HFFc6 (cell line): ENCODE results near the gene IL4I1. TPM values are rescaled to one million over a fixed set of nuclear protein-coding genes. Genes with fewer than 3 reads are reported as not detected.
A peak's percentile ranks its signal among the peaks of the same experiment; 100 is the strongest.

Experiments used
- DNase-seq: peaks from one replicate; pipeline ENCODE4 v3.0.0-alpha.2; 2018
- H3K27ac Mint-ChIP-seq: 2 replicates; pipeline ENCODE4 v1.8.0; 2020; ENCODE audit warnings: mild to moderate bottlenecking, mixed read lengths
- H3K27me3 Mint-ChIP-seq: 2 replicates; pipeline ENCODE4 v1.8.0; 2021; ENCODE audit warnings: mild to moderate bottlenecking, moderate library complexity, mixed read lengths; ENCODE audit not compliant: insufficient read depth
- H3K36me3 Mint-ChIP-seq: 2 replicates; pipeline ENCODE4 v1.8.0; 2021; ENCODE audit warnings: low read depth, mixed read lengths
- H3K4me1 Mint-ChIP-seq: 2 replicates; pipeline ENCODE4 v1.8.0; 2020; ENCODE audit warnings: low read depth, mixed read lengths
- H3K4me3 Mint-ChIP-seq: 2 replicates; pipeline ENCODE4 v1.8.0; 2020; ENCODE audit warnings: mild to moderate bottlenecking, moderate library complexity, mixed read lengths
- H3K9me3 Mint-ChIP-seq: 2 replicates; pipeline ENCODE4 v1.8.0; 2020; ENCODE audit warnings: mild to moderate bottlenecking, mixed read lengths
- total RNA-seq, 6 experiments: library from RNA; stranded (reverse); fragmentation: NEBNext Ultra II Directional; extraction: Animal tissue kit (Norgen Biotek cat#: 25700); gene quantifications; 2 replicates in 1 of 6; 3 replicates in 5 of 6; pipeline ENCODE4 v1.2.3, GENCODE V29; 2021
- TF ChIP-seq, protein P1 (sequence below): fragments of 200-600 bp; sonication (generic); IDR thresholded peaks from 2 replicates; pipeline ENCODE4 v1.5.0; 2021; ENCODE audit warnings: antibody characterized with exemption, mild to moderate bottlenecking

Gene IL4I1
- total RNA-seq, 6 experiments from 2014 or later: 0.24 to 0.48 (median 0.41) TPM; not detected in 1

DNA sequence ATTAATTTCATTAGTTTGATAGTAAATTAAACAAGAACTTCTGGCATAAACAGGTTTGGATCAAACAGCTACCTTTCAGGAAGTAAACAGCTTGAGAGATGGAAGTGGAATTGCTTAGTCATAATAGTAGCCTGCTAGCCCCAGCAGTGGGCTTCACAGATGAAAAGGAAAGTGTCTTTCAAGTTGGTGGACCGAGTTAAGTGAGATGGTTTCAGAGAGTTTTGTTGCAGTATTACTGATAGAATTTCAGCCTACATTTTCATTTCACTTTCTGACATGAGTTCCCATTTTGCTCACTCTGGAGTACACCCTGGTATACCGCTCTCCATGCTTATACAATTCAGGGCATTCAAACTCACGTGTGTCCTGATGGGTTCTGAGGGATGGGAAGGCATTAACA, 47.7 kb downstream of the IL4I1 start:
- peaks cover 47% of the 10 kb centered on the region for H3K4me1 Mint-ChIP-seq
- H3K4me3 Mint-ChIP-seq: peak overlapping the region; percentile 28
- TF ChIP-seq, protein P1, sequence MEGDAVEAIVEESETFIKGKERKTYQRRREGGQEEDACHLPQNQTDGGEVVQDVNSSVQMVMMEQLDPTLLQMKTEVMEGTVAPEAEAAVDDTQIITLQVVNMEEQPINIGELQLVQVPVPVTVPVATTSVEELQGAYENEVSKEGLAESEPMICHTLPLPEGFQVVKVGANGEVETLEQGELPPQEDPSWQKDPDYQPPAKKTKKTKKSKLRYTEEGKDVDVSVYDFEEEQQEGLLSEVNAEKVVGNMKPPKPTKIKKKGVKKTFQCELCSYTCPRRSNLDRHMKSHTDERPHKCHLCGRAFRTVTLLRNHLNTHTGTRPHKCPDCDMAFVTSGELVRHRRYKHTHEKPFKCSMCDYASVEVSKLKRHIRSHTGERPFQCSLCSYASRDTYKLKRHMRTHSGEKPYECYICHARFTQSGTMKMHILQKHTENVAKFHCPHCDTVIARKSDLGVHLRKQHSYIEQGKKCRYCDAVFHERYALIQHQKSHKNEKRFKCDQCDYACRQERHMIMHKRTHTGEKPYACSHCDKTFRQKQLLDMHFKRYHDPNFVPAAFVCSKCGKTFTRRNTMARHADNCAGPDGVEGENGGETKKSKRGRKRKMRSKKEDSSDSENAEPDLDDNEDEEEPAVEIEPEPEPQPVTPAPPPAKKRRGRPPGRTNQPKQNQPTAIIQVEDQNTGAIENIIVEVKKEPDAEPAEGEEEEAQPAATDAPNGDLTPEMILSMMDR: no peak
- peaks cover 19% of the 10 kb centered on the region for H3K36me3 Mint-ChIP-seq
- no peak for DNase-seq
- H3K9me3 Mint-ChIP-seq: peaks cover 11% of the 10 kb centered on the region
- H3K27me3 Mint-ChIP-seq: peaks cover 8% of the 10 kb centered on the region
- peak overlapping the region; percentile 87 for H3K27ac Mint-ChIP-seq

DNA sequence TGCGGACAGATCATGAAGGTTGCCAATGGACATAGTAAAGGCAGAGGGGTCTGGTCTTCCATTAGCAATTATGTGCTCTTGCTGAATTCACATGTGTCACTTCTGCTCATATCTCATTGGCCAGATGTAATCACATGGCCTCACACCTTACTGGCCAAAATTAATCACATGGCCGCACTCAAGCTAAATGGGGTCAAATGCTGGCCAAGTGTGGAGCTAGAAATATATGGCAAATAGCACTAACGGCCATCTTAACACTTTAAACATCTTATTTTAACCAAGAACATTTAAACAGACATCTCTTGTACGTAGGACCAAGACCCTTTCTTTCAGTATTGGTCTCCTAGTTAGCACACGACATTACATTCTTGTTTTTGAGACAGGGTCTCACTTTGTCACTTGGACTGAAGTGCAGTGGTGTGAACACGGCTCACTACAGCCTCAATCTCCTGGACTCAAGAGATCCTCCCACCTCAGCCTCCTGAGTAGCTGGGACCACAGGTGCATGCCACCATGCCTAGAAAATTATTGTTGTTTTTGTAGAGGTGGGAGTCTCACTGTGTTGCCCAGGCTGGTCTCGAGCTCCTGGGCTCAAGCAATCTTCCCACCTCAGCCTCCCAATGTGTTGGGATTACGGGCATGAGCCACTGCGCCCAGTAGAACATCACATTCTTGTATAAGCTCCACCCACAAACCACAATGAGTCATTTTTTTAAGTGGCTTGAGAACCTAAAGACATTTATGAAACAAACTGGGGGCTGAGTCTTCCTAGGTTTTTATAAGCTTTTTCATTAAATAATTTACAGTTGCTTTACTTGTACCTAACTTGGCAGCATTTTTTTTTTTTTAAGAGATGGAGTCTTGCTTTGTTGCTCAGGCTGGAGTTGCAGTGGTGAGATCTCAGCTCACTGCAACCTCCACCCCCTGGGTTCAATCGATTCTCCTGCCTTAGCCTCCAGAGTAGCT, 48.7 kb downstream of the IL4I1 start:
- Mint-ChIP-seq H3K9me3 (peaks cover 11% of the 10 kb centered on the region), H3K4me1 (peaks cover 39% of the 10 kb centered on the region), H3K4me3 (peak overlapping the region; percentile 56), H3K27me3 (peaks cover 4% of the 10 kb centered on the region), H3K27ac (peak overlapping the region; percentile 87), H3K36me3 (peaks cover 19% of the 10 kb centered on the region)
- TF ChIP-seq, protein P1: no peak
- peak; percentile 90 for DNase-seq

DNA sequence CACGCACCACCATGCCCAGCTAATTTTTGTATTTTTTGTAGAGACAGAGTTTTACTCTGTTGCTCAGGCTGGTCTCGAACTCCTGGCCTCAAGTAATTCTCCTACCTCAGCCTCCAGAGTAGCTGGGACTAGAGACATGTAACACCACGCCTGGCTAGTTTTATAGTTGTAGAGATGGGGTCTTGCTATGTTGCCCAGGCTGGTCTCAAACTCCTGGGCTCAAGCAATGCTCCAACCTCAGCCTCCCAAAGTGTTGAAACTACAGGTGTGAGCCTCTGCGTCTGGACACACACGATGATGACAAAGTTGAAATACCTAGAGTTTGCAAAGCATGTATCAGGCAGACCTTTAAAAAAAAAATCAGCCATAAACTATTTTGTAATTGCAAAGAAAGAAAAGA, 50.3 kb downstream of the IL4I1 start:
- DNase-seq: no peak
- no peak overlapping the region for H3K27ac Mint-ChIP-seq
- peaks cover 1% of the 10 kb centered on the region; the same call in 1 of the 2 replicates for H3K27me3 Mint-ChIP-seq
- no peak overlapping the region for H3K4me3 Mint-ChIP-seq
- H3K9me3 Mint-ChIP-seq: peaks cover 11% of the 10 kb centered on the region
- H3K4me1 Mint-ChIP-seq: peaks cover 28% of the 10 kb centered on the region
- TF ChIP-seq, protein P1: no peak
- peaks cover 13% of the 10 kb centered on the region for H3K36me3 Mint-ChIP-seq

DNA sequence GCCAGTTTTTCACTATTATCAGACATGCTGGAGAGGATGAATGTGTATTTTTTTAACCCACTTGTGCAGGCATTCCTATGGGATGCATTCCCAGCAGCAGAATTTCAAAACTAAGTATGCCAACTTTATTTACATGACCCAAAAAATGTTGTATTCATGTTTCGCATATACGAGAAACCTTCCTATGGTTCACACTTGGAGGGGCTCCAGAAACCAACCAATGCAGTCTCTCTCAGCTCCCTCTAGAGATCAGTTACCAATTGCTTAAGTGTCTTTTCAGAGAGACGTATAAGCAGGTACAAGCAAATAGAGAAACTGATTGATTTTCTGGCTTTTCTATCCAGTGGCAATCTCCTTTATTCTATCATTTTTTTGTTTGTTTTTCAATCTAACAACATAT, 51.3 kb downstream of the IL4I1 start:
- no peak for DNase-seq
- peaks cover 1% of the 10 kb centered on the region; the same call in 1 of the 2 replicates for H3K27me3 Mint-ChIP-seq
- no peak overlapping the region for H3K27ac Mint-ChIP-seq

DNA sequence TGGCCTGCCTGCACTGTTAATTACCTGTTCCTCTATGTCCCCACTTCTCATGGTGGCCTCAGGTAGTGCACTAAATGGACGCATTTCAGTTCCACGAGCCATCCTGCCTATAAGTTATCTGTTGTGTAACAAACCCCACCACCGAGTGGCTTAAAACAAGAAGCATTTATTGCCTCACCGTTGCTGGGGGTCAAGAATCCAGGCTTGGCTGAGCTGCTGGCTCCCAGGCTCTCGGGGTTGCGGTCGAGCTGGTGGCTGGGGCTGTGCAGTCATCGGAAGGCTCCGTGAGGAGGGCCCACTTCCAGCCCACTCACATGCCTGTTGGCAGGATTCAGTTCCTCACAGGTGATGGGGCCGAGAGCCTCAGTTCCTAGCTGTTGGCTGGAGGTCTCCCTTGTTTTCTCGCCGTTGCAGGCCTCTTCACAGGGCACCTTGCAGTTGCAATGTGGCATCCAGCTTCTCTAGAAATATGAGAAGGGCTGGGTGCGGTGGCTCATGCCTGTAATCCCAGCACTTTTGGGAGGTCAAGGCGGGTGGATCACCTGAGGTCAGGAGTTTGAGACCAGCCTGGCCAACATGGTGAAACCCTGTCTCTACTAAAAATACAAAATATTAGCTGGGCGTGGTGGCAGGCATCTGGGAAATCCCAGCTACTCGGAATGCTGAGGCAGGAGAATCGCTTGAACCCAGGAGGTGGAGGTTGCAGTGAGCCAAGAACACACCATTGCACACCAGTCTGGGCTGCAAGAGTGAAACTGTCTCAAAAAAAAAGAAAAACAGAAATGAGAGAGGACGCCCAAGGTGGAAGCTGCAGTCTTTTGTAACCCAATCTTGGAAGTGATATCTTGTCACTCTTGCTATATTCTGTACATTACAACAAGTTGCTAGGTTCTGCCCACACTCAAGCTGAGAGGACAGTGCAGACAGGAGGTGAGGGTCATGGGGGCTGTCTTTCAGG, 52.3 kb downstream of the IL4I1 start:
- H3K27ac Mint-ChIP-seq: no peak overlapping the region
- TF ChIP-seq, protein P1: no peak
- peaks cover 21% of the 10 kb centered on the region for H3K4me1 Mint-ChIP-seq
- no peak overlapping the region for H3K4me3 Mint-ChIP-seq
- H3K27me3 Mint-ChIP-seq: peaks cover 1% of the 10 kb centered on the region; the same call in 1 of the 2 replicates
- peaks cover 5% of the 10 kb centered on the region for H3K9me3 Mint-ChIP-seq
- DNase-seq: no peak
- H3K36me3 Mint-ChIP-seq: peaks cover 19% of the 10 kb centered on the region

More for the DNA sequence above, 51.3 kb downstream of the IL4I1 start:
- H3K36me3 Mint-ChIP-seq: peaks cover 18% of the 10 kb centered on the region
- H3K4me1 Mint-ChIP-seq: peaks cover 28% of the 10 kb centered on the region
- TF ChIP-seq, protein P1: no peak
- H3K4me3 Mint-ChIP-seq: no peak overlapping the region
- peaks cover 11% of the 10 kb centered on the region for H3K9me3 Mint-ChIP-seq
